Liver (tissue), 9 donors: Measurements from ENCODE around the gene CCDC80. TPM values are rescaled to one million over a fixed set of nuclear protein-coding genes. Genes with fewer than 3 reads are reported as not detected.
A peak's percentile ranks its signal among the peaks of the same experiment; 100 is the strongest.

Experiments used
- DNase-seq: peaks from one replicate; pipeline ENCODE4 v3.0.0-alpha.2; 2017; ENCODE audit warnings: low spot score
- H3K27ac ChIP-seq, 2 donors: one replicate each; pipeline ENCODE4 v1.7.0; 2013; ENCODE audit warnings: inconsistent platforms in 2 of 2, low read length in 2 of 2, control low read depth in 1 of 2, low read depth in 1 of 2, mild to moderate bottlenecking in 1 of 2
- H3K27me3 ChIP-seq, 4 donors: one replicate each; pipeline versions ENCODE4 v1.6.1 to v1.7.0; 2013; ENCODE audit warnings: low read length in 3 of 4, inconsistent platforms in 1 of 4, mild to moderate bottlenecking in 1 of 4, moderate library complexity in 1 of 4; ENCODE audit not compliant: control insufficient read depth in 4 of 4, insufficient read depth in 4 of 4
- H3K36me3 ChIP-seq, 4 donors: one replicate each; pipeline versions ENCODE4 v1.6.1 to v1.7.0; 2013; ENCODE audit warnings: low read length in 3 of 4, mild to moderate bottlenecking in 3 of 4, low read depth in 1 of 4, moderate library complexity in 1 of 4; ENCODE audit not compliant: control insufficient read depth in 4 of 4, insufficient read depth in 3 of 4
- H3K4me1 ChIP-seq, 4 donors: one replicate each; pipeline versions ENCODE4 v1.6.1 to v1.7.0; 2013; ENCODE audit warnings: low read length in 3 of 4, mild to moderate bottlenecking in 3 of 4, moderate library complexity in 1 of 4; ENCODE audit not compliant: control insufficient read depth in 4 of 4, insufficient read depth in 4 of 4
- H3K4me3 ChIP-seq, 3 donors: one replicate each; pipeline versions ENCODE4 v1.6.1 to v1.7.0; 2013; ENCODE audit warnings: low read length in 3 of 3, control low read depth in 1 of 3, low read depth in 1 of 3, mild to moderate bottlenecking in 1 of 3
- H3K9ac ChIP-seq, 2 donors: one replicate each; pipeline ENCODE4 v1.7.0; 2013; ENCODE audit warnings: low read length in 2 of 2, mild to moderate bottlenecking in 2 of 2, moderate library complexity in 2 of 2, control low read depth in 1 of 2, low read depth in 1 of 2
- H3K9me3 ChIP-seq, 4 donors: one replicate each; pipeline versions ENCODE4 v1.6.1 to v1.7.0; 2013; ENCODE audit warnings: low read length in 3 of 4; ENCODE audit not compliant: control insufficient read depth in 4 of 4
- EGR1 ChIP-seq, 2 donors: IDR thresholded peaks; 2 replicates each; pipeline ENCODE4 v1.6.1; 2016 to 2018; ENCODE audit warnings: antibody characterized with exemption in 2 of 2, low read depth in 2 of 2
- FOXA1 ChIP-seq: IDR thresholded peaks from 2 replicates; pipeline ENCODE4 v1.6.1; 2016; ENCODE audit warnings: antibody characterized with exemption
- GABPA ChIP-seq, 2 donors: IDR thresholded peaks in 1 of 2; conservative IDR thresholded peaks in 1 of 2; 2 replicates each; pipeline ENCODE4 v1.6.1; 2016; ENCODE audit warnings: antibody characterized with exemption in 2 of 2, mild to moderate bottlenecking in 1 of 2, moderate library complexity in 1 of 2
- HNF4A ChIP-seq, 2 donors: conservative IDR thresholded peaks; 2 replicates each; pipeline ENCODE4 v1.6.1; 2016; ENCODE audit warnings: antibody characterized with exemption in 2 of 2, mild to moderate bottlenecking in 2 of 2
- HNF4G ChIP-seq: IDR thresholded peaks from 2 replicates; pipeline ENCODE4 v1.6.1; 2016; ENCODE audit warnings: antibody characterized with exemption
- JUND ChIP-seq, 2 donors: IDR thresholded peaks; 2 replicates each; pipeline ENCODE4 v1.6.1; 2016; ENCODE audit warnings: antibody characterized with exemption in 2 of 2
- NR2F2 ChIP-seq: IDR thresholded peaks from 2 replicates; pipeline ENCODE4 v1.6.1; 2016; ENCODE audit warnings: antibody characterized with exemption
- RAD21 ChIP-seq, 2 donors: IDR thresholded peaks; 2 replicates each; pipeline ENCODE4 v1.6.1; 2016; ENCODE audit warnings: antibody characterized with exemption in 2 of 2, mild to moderate bottlenecking in 2 of 2
- RXRA ChIP-seq, 2 donors: IDR thresholded peaks; 2 replicates each; pipeline ENCODE4 v1.6.1; 2017 to 2018; ENCODE audit warnings: antibody characterized with exemption in 2 of 2, mild to moderate bottlenecking in 1 of 2
- SP1 ChIP-seq: IDR thresholded peaks from 2 replicates; pipeline ENCODE4 v1.6.1; 2018; ENCODE audit warnings: antibody characterized with exemption, mild to moderate bottlenecking
- TAF1 ChIP-seq: conservative IDR thresholded peaks from 2 replicates; pipeline ENCODE4 v1.6.1; 2016; ENCODE audit warnings: antibody characterized with exemption, mild to moderate bottlenecking
- YY1 ChIP-seq: IDR thresholded peaks from 2 replicates; pipeline ENCODE4 v1.6.1; 2016; ENCODE audit warnings: antibody characterized with exemption, mild to moderate bottlenecking
- WGBS: extraction: QIAGEN DNeasy Blood & Tissue Kit; methylation state at CpG from one replicate; pipeline ENCODE4 v1.1.7; 2013; 5-methylcytosine and 5-hydroxymethylcytosine counted together
- polyA plus RNA-seq, 2 donors: library from polyadenylated mRNA; stranded (reverse) in 1 of 2; unstranded in 1 of 2; fragments of 200-250 nt in 1 of 2; fragments of >200 nt in 1 of 2; fragmentation: Nextera tagmentation in 1 of 2; extraction: Ambion mirVana in 1 of 2; gene quantifications; one replicate each; pipeline versions ENCODE4 v1.2.1 to v1.2.3, GENCODE V29; 2013 to 2015
- total RNA-seq, 2 donors: library from RNA; depleted of rRNA; stranded (reverse); fragments of >200 nt; gene quantifications; one replicate each; pipeline ENCODE4 v1.2.3, GENCODE V29; 2014
- TF ChIP-seq, protein P1 (sequence below): IDR thresholded peaks from 2 replicates; pipeline ENCODE4 v1.6.1; 2016; ENCODE audit warnings: antibody characterized with exemption
- TF ChIP-seq, protein P2 (sequence below): IDR thresholded peaks from 2 replicates; pipeline ENCODE4 v1.6.1; 2016; ENCODE audit warnings: antibody characterized with exemption
- TF ChIP-seq, protein P3 (sequence below): IDR thresholded peaks from 2 replicates; pipeline ENCODE4 v1.6.1; 2016; ENCODE audit warnings: antibody characterized with exemption, mild to moderate bottlenecking
- donor health status: healthy.
- donor health status: healthy.
- donor health status: healthy.
- donor health status: healthy.
- donor health status: healthy.

CCDC80 gene
- total and polyA plus RNA-seq, 4 donors = 0.17 to 2.1 (median 1.1) TPM

DNA sequence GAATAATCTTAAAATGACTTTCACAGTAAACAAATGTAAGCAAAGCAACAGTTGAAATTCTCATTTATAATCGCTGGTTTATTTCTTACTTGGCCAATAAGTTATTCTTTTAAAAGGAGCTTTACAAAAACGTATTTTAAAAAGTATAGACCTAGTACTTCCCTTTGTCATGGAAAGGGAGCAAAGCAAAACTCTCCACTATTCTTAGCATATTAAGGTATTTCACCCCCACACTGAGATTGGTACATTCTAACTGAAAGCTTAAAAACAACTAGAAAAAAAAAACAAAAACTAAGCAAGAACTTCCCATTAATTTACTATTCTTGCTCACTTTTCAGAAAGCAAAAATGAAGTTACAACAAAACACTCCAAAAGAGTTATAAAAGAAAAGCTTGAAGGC is 80.6 kb downstream of the CCDC80 start:
- H3K27ac ChIP-seq = peak overlapping the region; percentile 93 to 99
- TF ChIP-seq FOXA1 (no peak), YY1 (no peak), TAF1 (no peak), JUND (IDR thresholded peaks at IDR 0.05) (no peak), RAD21 (IDR thresholded peaks at IDR 0.05) (no peak), GABPA (IDR thresholded peaks at IDR 0.05 in 1 of 2, conservative IDR thresholded peaks at IDR 0.05 in 1 of 2) (no peak)
- TF ChIP-seq, protein P1, sequence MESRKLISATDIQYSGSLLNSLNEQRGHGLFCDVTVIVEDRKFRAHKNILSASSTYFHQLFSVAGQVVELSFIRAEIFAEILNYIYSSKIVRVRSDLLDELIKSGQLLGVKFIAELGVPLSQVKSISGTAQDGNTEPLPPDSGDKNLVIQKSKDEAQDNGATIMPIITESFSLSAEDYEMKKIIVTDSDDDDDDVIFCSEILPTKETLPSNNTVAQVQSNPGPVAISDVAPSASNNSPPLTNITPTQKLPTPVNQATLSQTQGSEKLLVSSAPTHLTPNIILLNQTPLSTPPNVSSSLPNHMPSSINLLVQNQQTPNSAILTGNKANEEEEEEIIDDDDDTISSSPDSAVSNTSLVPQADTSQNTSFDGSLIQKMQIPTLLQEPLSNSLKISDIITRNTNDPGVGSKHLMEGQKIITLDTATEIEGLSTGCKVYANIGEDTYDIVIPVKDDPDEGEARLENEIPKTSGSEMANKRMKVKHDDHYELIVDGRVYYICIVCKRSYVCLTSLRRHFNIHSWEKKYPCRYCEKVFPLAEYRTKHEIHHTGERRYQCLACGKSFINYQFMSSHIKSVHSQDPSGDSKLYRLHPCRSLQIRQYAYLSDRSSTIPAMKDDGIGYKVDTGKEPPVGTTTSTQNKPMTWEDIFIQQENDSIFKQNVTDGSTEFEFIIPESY = no peak
- H3K36me3 ChIP-seq = no peaks in the 10 kb centered on the region
- peak overlapping the region; percentile 91 to 98 for H3K9ac ChIP-seq
- peak overlapping the region; percentile 92 to 98 (median 93) for H3K4me3 ChIP-seq
- WGBS = 15% methylated on average over 2 of the region's 2 CpGs
- H3K27me3 ChIP-seq = no peaks in the 10 kb centered on the region
- no peak for DNase-seq
- H3K9me3 ChIP-seq = no peaks in the 10 kb centered on the region
- peaks cover 4 to 19% (median 16%) of the 10 kb centered on the region in 4 donors for H3K4me1 ChIP-seq

DNA sequence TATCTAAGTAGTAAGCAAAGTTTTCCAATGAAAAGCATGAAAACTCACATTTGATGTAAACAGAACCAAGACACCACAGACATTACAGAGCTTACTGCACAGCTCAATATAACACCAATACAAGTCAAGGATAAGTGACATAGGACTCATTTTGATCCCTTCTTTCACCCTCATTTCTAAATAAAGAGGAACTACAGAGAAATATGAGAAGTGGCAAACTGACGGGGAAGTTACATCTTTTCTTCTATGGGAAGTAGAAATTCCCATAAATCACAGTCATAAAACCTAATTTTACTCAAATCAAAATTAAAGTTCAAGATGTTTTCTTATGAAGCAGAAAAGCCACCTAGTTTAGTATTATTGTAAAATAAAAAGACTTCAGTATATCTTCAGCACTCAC is 83.0 kb downstream of the CCDC80 start:
- Histone ChIP-seq H3K36me3 (no peaks in the 10 kb centered on the region), H3K9me3 (no peaks in the 10 kb centered on the region), H3K4me3 (no peak overlapping the region), H3K4me1 (peaks cover 3 to 16% (median 14%) of the 10 kb centered on the region in 4 donors), H3K9ac (no peak overlapping the region), H3K27ac (no peak overlapping the region), H3K27me3 (no peaks in the 10 kb centered on the region)
- 80% methylated on average over 1 of the region's 1 CpG for WGBS
- DNase-seq = no peak
- no peak for TF ChIP-seq GABPA (IDR thresholded peaks at IDR 0.05 in 1 of 2, conservative IDR thresholded peaks at IDR 0.05 in 1 of 2)
- no peak for TF ChIP-seq HNF4A (conservative IDR thresholded peaks at IDR 0.05)
- no peak for TF ChIP-seq HNF4G
- no peak for TF ChIP-seq SP1
- TF ChIP-seq EGR1 (IDR thresholded peaks at IDR 0.05; ENCODE audit: low read depth in 2 of 2) = no peak
- TF ChIP-seq, protein P2, sequence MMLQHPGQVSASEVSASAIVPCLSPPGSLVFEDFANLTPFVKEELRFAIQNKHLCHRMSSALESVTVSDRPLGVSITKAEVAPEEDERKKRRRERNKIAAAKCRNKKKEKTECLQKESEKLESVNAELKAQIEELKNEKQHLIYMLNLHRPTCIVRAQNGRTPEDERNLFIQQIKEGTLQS = no peak
- TF ChIP-seq FOXA1 = no peak
- TF ChIP-seq RAD21 (IDR thresholded peaks at IDR 0.05) = no peak
- no peak for TF ChIP-seq NR2F2
- TF ChIP-seq, protein P3, sequence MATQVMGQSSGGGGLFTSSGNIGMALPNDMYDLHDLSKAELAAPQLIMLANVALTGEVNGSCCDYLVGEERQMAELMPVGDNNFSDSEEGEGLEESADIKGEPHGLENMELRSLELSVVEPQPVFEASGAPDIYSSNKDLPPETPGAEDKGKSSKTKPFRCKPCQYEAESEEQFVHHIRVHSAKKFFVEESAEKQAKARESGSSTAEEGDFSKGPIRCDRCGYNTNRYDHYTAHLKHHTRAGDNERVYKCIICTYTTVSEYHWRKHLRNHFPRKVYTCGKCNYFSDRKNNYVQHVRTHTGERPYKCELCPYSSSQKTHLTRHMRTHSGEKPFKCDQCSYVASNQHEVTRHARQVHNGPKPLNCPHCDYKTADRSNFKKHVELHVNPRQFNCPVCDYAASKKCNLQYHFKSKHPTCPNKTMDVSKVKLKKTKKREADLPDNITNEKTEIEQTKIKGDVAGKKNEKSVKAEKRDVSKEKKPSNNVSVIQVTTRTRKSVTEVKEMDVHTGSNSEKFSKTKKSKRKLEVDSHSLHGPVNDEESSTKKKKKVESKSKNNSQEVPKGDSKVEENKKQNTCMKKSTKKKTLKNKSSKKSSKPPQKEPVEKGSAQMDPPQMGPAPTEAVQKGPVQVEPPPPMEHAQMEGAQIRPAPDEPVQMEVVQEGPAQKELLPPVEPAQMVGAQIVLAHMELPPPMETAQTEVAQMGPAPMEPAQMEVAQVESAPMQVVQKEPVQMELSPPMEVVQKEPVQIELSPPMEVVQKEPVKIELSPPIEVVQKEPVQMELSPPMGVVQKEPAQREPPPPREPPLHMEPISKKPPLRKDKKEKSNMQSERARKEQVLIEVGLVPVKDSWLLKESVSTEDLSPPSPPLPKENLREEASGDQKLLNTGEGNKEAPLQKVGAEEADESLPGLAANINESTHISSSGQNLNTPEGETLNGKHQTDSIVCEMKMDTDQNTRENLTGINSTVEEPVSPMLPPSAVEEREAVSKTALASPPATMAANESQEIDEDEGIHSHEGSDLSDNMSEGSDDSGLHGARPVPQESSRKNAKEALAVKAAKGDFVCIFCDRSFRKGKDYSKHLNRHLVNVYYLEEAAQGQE = no peak
- TF ChIP-seq TAF1 = no peak
- TF ChIP-seq RXRA (IDR thresholded peaks at IDR 0.05) = no peak
